Measurements from ENCODE around the gene C3orf20.
"Not testable (repeated sequence)": the region's sequence is repeated elsewhere in the genome, so short reads cannot be mapped to it uniquely, and the experiment has no call there.

Gene C3orf20

DNA sequence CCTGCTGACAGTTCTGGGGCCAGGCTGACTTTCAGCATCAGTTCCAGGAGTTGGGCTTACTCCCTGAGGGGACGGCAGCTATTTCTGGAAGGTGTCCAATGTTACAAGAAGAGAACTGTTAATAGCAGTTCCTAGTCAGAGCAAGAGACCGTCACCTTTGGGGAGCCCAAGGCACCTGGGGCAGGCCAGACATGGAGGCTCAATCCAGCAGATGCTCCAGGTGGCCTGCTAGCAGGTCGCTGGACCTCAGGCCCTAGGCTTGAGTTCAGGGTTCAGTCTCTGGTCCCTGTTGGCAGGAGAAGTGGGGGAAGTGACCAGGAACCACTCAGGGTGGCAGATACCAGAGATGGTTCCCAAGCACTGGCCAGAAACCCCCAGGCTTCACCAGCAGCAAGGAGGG lies 25.9 kb downstream of the C3orf20 start:
- FAIRE-seq, result no peak

DNA sequence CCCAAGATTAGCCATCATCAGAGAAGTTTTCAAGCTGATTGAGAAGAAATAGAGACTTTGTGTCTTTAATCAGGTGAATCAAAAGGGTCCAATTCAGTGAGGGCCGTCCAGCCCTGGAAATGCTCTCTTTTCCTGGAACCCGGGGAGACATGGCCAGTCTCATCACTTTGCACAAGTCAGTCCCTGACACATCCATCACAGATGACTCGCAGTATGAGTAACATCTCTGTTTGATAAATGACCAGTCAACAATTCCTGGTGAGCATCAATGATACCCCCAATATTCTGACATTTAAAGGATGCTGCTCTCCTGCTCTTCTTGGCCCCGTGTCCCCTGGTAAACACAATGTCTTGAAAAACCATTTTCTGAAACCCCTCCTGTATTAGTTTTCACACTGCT lies 26.7 kb downstream of the C3orf20 start:
- no peak for FAIRE-seq

DNA sequence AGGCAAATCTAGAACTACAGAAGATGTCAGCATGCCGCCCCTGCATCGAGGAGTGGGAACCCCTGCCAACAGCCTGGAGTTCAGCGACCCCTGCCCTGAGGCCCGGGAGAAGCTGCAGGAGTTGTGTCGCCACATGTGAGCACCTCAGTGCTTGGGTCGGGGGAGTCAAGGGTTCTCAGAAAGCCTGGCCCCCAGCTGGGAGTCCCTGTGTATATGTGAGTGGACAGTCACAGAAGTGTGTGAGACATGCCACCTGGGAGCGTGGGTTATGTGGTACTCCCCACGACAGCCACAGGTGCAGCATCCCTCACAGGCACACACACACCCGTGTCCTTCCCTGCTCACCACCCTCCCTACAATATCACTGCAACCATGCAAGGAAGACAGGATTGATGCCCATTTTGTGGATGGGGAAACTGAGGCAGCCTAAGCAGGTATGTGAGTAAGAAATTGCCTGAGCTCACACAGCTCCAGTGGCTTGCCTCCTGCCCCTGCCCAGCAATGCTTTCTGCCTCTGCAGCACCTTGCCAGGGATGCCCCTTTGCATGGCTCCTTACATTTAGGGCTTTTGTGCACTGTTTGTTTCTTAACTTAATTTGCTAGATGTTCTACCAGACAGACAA lies 28.3 kb downstream of the C3orf20 start:
- no peak for FAIRE-seq

DNA sequence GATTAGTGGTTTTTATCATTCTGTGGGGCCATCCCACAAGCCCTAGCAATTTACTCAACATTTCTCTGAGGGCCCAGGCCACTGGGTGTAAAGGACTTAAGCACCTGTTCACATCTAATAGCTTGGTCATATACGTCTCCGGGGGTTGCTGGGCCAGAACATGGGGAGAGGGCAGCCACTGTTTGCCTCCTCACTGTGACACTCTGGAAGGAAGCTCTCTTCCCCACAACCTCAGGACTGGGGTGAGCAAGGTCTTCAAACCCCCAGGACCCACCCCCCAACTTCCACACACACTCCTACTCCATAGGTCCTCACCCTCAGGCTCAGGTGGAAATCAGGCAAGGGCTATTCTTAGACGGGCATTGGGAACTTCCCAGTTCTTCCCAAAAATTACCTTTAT lies 28.9 kb downstream of the C3orf20 start:
- no peak for FAIRE-seq

DNA sequence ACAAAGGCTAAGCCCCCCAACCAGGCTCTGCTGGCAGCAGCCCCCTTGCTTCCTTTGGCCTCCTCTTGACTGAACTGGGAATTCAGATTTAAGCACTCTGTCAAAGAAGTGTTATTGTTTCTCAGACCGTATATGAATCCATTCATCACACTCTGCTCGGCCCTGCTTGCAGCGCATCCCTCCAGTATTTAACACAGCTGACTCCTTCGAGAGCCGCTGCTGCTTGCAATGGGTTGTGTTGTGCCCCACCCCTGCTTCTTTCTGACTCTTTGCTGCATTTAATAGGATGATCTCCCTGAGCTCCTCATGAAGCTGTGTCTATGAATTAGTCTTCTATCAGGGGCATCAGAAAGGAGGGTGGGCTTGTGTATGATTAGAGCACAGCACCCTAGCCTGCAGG lies 31.2 kb downstream of the C3orf20 start:
- FAIRE-seq, result no peak

DNA sequence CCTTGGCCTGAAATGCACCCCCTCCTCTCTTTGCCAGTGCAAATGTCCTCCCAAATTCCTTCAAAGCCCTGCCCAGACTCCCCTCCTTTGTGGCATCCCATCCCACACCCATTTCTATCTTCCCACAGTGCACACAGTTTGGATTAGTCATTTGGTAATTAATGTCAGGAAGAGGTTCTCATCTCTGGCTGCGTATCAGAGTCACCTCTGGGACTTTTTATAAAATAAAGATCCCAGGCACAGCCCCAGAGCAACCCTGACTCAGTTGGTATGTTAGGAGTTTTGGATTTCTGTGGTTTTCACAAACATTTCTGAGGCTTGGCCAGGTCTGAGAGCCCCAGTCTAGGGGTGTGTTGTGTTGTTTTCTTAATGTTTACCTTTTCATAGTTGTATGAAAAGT lies 41.6 kb downstream of the C3orf20 start:
- no peak for FAIRE-seq

DNA sequence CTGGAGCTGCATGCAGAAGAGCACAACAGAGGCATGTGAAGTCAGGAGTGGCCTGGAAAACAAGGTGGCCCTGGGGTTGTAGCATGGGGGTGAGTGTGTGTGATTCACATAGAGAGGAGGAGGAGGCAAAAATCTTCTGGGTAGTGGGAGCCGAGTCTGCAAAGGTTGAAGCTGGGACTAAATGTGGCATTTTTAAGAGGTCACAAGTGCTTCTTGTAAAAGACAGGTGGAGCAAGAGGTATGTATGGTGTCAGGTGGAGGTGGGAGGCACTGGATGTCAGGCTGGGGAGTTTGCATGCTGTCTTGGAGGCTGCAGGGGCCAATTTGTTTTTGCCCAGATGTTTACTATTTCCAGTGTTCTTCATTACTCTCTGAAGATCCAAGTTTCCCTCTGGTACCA lies 42.4 kb downstream of the C3orf20 start:
- FAIRE-seq, result no peak

DNA sequence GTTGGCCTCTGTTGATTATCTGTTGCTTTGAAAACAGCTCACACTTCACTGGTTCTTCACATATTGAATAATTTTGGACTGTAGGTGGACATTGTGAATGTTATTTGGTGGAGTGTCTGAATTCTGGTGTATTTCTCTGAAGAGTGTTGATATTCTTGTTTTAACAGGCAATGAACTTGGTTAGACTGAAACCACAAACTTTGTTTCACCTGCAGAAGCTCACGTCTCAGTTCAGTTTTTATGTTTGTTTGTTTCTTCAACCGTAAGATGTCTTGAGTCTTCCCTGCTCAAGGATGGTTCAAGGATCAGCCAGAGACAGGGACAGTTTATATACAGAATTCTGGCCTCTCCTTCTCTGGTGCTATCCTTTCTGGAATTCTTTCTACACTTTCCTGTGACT lies 43.6 kb downstream of the C3orf20 start:
- no peak for FAIRE-seq

DNA sequence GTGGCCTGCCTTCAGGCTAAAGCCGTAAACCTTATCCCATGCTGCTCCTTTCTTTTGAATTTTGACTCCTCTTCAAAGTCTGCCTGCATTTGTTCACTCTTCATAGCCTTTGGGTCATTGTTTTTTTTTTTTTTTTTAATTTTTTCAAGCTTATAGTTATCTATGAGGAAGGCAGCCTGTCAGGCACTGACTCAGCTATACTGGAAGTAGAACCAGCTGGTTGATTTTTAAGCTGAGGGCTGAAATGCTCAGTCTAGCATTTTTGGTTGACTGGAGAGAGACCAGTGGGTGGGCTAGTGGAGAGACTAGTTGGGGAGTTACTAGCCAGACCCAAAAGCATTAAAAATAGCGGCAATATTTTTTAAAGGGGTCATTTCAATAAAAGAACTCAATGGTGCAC lies 44.1 kb downstream of the C3orf20 start:
- FAIRE-seq, result no peak

DNA sequence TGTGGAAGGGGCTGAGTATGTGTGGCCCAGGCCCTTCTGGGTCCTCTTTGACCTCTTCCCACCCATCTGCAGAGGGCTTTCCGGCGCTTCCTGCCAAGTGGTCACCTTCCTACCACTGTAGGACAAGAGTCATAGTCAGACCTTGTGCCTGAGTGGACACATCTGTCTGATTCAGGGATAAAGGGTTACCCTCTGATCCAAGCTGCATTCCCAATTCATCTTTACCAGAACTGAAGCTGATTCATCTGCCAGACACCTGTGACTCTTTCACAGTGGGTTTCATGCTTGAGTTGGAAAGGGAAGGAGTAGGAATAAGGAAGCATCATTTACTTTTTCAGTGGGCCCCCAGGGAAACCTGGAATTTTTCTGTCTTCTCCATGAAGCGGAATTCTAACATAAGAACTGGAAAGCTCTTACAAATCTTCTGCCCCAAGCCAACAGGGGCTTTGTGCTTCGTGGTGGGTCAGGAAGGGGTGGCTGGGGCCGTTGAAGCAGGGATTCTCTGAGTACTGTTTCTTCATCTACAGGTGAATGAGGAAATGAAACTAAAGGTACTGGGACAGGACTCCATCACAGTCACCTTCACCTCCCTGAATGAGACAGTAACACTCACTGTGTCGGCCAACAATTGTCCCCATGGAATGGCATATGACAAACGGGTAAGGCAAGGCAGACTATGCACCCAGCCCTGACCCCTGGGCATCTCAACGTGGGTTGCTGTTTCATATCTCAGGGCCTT lies 46.4 kb downstream of the C3orf20 start:
- FAIRE-seq, result no peak

DNA sequence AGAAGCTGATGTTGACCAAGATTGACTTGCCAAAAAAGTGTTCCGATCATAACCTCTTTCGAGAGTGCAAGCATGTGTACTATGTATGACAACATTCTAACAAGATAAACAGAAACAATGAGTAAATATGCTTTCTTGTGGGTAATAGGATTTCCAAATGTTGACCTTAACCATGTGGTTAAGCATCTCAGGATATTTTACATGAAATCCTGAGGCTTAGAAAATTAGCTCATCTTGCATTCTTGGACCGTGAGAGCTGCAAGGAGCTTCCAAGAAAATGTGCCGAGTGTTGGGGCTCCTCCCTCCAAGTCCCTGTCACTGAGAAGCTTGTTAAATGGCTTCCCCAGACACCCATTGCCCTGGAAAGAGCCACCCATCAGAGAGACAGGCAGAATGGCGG lies 50.1 kb downstream of the C3orf20 start:
- no peak for FAIRE-seq

DNA sequence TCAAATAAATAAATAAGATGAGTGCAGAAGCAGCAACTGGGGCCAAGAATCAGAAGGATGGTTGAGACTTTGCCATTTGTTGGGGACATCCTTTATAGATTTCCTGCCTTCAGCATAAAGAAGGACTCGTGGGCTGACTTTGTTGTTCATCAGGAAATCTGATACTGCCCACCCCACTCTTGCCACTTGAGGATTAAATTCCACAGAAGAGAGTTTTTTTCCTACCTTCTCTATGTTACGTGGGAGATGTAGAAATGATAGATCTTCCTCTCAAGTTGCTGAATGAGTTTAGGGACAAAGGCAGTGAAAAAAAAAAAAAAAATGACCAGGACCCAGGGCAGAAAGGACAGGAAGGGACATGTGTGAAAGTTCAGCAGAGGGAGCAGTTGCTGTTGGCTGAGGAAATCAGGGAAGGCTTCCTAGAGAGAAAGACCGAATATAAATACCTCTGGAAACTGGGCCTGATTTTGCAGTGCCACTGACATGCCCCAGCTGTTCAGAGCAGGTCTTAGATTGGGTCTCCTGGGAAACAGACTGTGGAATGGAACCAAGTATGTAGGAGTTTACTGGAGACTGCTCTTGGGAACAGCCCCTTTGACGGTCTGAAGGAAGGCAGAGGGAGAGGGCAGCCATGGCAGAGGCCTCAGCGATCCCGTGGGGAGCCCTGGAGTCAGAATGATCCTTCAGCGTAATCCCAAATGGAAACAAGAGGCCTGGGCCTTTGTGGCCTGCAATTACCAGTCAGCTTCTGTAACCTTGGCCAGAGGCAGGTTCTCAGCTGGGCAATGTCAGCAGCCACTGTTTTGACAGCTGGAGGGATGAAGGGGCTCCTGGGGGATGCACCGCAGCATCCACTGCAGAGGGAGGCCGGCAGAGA lies 50.9 kb downstream of the C3orf20 start:
- no peak for FAIRE-seq

DNA sequence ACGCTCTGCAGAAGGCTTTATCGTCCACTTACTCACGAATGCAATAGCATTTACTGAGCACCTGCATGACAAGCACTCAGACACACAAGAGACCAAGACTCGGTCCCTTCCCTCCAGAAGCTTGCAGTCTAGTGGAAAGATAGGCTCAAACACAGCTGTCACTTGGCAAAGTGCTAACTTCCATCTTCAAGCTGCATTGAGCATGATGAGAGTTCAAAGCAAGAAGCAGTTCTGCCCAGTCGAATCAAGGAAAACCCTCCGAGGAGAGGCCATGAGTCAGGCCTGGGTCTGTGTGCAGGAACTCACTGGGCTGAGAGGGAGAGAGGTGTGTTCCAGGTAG lies 51.5 kb downstream of the C3orf20 start:
- FAIRE-seq, result no peak

DNA sequence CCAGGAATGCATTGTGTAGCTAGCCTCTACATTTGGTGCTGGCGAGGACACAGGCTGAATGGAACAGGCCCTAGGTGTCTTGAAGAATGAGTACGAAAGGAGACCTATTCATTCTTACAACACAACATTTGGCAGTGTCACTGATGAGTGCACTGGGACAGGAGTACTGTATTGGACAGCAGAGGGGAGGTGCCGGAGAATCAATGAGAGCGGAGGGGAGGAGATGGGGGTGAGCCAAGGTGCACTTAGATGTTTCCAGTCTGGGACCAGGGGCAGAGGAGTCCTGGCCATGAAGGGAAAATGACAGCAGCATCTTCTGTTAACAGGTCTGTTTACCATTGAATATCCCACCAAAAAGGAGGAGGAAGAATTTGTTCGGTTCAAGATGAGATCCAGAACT lies 53.2 kb downstream of the C3orf20 start:
- FAIRE-seq, result no peak

DNA sequence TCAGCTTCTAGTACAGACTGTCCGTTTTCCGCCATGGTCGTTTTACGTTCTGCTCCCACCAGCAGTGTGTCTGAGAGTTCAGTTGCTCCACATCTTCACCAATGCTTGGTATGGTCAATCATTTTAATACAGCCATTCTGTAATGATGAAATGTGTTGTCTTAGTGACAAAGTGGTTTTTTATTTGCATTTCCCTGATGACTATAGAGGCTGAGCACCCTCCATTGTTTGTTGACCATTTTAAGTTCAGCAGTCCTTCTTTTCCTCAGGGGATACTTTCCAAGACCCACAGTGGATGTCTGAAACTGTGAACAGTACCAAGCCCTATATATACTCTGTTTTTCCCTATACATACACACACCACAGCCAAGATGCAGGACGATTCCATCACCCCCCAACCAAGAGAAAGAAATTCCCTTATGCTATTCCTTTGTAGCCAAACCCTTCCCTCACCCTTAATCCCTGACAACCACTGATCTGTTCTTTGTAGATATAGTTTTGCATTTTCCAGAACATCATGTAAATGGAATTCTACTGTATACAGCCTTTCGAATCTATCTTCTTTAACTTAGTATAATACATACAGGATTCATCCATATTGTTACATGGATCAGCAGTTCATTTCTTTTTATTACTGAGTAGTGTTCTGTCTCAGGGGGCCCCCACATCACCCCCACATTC lies 55.9 kb downstream of the C3orf20 start:
- FAIRE-seq, result no peak

DNA sequence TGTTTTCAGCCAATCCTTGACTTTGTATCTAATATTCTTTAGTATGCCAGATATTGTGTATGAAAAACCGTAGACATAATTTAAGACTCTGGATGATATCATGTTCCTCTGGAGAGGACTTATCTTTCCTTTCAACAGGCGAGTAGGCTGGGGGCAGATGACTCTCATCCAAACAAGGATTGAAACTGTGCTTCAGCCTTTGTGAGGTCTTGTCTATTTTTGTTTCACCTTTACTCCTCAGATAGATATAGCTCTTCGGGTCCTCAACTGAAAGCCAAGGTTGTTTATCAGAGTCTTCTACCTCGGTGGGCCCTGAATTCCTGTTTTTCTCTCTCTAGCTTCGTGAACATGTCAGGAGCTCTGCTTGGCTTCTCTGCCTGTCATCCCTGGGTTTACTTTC lies 66.0 kb downstream of the C3orf20 start:
- no peak for FAIRE-seq

DNA sequence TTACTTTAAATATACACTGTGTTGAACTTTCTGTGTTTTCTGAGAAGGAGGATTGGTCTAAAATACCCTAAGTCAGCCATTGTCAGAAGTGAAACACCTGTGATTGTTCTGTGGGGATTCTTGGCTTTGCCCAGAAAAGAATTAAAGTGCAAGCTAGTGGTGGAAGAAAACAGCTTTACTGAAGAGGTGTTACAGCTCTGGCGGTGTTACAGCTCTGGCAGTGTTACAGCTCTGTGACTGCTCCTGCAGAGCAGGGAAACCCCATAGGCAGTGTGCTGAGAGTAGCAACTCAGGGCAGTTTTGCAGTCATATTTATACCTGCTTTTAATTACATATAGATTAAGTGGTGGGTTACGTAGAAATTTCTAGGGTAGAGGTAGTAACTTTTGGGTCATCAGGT lies 66.6 kb downstream of the C3orf20 start:
- no peak for FAIRE-seq

DNA sequence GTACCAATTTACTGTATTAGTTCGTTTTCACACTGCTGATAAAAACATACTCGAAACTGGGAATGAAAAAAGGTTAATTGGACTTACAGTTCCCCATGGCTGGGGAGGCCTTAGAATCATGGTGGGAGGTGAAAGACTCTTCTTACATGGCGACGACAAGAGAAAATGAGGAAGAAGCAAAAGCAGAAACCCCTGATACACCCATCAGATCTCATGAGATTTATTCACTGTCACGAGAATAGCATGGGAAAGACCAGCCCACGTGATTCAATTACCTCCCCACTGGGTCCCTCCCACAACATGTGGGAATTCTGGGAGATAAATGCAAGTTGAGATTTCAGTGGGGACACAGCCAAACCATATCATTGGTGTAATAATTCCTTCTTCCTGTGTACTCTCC lies 69.6 kb downstream of the C3orf20 start:
- no peak for FAIRE-seq

DNA sequence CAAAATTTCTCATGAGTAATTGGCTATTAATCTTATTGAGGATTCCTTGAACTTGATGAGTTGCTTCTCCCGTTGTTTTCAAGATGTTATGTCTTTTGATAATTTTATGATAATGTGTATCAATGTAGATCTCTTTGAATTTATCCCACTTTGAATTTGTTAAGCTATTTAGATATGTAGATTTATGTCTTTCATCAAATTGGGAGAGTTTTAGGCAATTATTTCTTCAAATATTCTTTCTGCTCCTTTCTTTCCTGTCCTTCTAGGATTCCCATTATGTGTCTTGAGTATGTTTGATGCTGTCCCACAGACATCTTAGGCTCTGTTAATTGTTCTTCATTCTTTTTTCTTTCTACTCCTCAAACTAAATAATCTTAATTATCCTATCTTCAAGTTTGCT lies 75.7 kb downstream of the C3orf20 start:
- no peak for FAIRE-seq

DNA sequence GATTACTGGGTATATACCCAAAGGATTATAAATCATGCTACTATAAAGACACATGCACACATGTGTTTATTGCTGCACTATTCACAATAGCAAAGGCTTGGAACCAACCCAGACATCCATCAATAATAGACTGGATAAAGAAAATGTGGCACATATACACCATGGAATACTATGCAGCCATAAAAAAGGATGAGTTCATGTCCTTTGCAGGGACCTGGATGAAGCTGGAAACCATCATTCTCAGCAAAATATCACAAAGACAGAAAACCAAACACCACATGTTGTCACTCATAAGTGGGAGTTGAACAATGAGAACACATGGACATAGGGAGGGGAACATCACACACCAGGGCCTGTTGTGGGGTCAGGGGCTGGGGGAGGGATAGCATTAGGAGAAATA lies 78.0 kb downstream of the C3orf20 start:
- not testable (repeated sequence) for FAIRE-seq

DNA sequence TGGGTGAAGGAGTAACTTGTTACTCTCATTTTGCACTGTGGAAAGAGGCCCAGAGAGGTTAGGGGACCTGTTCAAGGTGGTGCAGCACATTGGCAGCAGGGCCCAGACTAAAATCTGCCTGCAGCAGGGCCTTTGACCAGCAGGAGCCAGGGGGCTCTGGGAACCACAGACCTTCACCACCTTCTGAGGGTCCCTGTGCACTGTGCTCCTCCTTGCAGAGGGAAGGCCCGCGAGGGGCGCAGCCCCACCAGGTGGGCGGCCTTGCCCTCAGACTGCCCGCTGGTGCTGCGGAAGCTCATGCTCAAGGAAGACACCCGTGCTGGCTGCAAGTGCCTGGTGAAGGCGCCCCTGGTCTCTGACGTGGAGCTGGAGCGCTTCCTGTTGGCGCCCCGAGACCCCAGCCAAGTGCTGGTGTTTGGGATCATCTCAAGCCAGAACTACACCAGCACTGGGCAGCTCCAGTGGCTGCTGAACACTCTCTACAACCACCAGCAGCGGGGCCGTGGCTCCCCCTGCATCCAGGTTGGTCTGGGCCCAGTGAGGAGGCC lies 82.3 kb downstream of the C3orf20 start:
- no peak for FAIRE-seq

DNA sequence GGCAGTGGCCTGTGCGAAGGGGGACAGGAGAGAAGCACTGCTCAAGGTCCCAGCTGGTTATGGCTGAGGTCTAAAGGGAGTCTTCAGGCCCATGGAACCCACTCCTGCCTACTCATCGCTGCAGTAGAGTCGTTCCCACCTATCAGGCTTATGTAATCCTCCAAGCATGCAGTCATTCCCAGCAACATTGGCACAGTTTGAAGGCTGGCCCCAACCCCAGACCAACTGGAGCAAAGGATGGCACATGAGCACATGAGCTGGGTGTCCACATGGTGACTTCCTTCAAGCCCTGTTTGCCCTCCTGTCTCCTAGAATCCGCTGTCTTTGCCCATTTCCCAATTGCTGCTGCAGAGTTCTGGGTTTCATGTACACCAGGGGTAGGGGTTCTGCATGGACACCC lies 83.4 kb downstream of the C3orf20 start:
- no peak for FAIRE-seq

DNA sequence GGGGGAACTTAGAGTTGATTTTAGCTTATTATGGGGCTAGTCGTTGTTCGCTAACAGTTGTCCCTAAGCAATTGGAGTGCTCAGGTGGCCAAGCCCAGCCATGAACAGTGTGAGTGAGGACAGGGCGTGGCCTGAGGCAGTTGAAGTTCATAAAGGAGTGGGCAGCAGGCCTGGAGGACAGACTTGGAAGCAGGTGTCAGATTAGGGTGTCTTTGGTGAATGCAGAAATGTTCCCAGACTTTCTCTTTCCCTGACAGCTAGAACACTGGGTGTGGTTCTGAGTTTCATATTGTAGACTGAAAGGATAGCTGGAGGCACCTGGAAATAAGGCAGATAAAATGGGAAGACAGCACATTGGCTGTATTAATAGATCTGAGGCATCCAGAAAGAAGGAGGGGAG lies 84.0 kb downstream of the C3orf20 start:
- FAIRE-seq, result no peak

Measured in colon (tissue), 2 donors.